ENCODE data around the gene VAV3. TPM values are rescaled to one million over a fixed set of nuclear protein-coding genes. Genes with fewer than 3 reads are reported as not detected.

The VAV3 gene
- polyA plus RNA-seq, 1 donor (not counting 4 experiments of a cell fraction or from before 2014, with no cell fraction given) = 19.6 TPM

DNA sequence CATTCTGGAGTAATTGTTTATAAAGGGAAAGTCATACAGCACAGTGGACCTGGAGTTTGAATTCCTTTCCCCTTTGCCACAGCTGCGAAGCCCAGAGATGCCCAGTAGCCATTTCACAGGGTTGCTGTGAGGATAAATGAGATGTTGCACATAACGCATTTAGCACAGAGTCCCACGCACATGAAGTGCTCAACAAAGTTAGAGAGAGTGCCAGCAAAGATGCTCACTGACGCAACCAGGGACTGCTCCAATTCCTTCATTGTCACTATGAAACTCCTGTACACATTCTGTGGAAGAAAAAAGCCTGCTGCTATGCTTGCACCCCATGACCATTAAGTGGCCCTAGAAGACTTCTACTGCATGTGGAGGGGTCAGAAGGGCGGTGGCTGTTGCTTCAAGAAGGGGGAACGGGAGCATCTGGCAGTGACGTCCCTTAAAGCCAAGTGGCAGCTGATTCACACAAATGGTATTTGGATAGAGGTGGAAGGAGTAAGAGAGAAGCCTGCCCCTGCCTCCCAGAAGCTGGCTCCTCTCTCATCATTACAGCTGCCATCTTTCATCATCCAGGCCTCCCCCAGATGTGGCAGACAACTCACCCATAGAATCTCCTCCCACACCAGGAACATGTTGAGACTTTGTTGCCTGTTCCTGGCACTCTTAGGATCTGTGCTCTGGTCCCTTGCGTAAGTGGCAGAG lies 26.5 kb upstream of the VAV3 start:
- Histone ChIP-seq H3K9me3 (ENCODE audit: control insufficient read depth, low read depth, low read length) (no peaks in the 10 kb centered on the region), H3K4me3 (ENCODE audit: control insufficient read depth in 2 of 3, extremely low read depth in 1 of 3, insufficient read depth in 2 of 3, low read depth in 1 of 3, low read length in 3 of 3) (no peak overlapping the region), H2AFZ (ENCODE audit: control insufficient read depth, low read length) (no peak overlapping the region), H3K27me3 (ENCODE audit: control insufficient read depth, extremely low read depth, insufficient read depth, low read length) (no peaks in the 10 kb centered on the region), H3K4me2 (ENCODE audit: control insufficient read depth, extremely low read depth, insufficient read depth, low read depth, low read length) (peak overlapping the region; percentile 20), H3K27ac (ENCODE audit: control insufficient read depth, insufficient read depth, low read length) (no peak overlapping the region), H3K79me2 (ENCODE audit: control insufficient read depth, insufficient read depth, low read length) (no peaks in the 10 kb centered on the region), H3K4me1 (ENCODE audit: control insufficient read depth, extremely low read depth, insufficient read depth, low read length) (peaks cover 16% of the 10 kb centered on the region), H3K36me3 (ENCODE audit: control insufficient read depth in 2 of 2, extremely low read depth in 1 of 2, insufficient read depth in 2 of 2, low read length in 2 of 2) (no peaks in the 10 kb centered on the region), H3K9me1 (ENCODE audit: control insufficient read depth, extremely low read depth, insufficient read depth, low read length) (no peaks in the 10 kb centered on the region), H3K9ac (ENCODE audit: control insufficient read depth, extremely low read depth, insufficient read depth, low read length) (no peak overlapping the region), H4K20me1 (ENCODE audit: control insufficient read depth, extremely low read depth, insufficient read depth, low read length) (no peaks in the 10 kb centered on the region)
- FAIRE-seq (peak; percentile 36), DNase-seq (ENCODE audit: low read depth, low spot score) (no peak)
- TF ChIP-seq, protein P1, sequence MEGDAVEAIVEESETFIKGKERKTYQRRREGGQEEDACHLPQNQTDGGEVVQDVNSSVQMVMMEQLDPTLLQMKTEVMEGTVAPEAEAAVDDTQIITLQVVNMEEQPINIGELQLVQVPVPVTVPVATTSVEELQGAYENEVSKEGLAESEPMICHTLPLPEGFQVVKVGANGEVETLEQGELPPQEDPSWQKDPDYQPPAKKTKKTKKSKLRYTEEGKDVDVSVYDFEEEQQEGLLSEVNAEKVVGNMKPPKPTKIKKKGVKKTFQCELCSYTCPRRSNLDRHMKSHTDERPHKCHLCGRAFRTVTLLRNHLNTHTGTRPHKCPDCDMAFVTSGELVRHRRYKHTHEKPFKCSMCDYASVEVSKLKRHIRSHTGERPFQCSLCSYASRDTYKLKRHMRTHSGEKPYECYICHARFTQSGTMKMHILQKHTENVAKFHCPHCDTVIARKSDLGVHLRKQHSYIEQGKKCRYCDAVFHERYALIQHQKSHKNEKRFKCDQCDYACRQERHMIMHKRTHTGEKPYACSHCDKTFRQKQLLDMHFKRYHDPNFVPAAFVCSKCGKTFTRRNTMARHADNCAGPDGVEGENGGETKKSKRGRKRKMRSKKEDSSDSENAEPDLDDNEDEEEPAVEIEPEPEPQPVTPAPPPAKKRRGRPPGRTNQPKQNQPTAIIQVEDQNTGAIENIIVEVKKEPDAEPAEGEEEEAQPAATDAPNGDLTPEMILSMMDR (optimal IDR thresholded peaks at IDR 0.05 in 1 of 3, IDR thresholded peaks at IDR 0.05 in 1 of 3, conservative IDR thresholded peaks at IDR 0.05 in 1 of 3; ENCODE audit: extremely low read depth in 1 of 3, insufficient read depth in 2 of 3, low read length in 3 of 3) = no peak
- no peak for TF ChIP-seq EZH2 (IDR thresholded peaks at IDR 0.05; ENCODE audit: low read length)
- dilution Hi-C loops (cut with MboI; ENCODE audit: extremely low pct_ligation_motif_present, low sequenced_read_pairs) = no loop called here

DNA sequence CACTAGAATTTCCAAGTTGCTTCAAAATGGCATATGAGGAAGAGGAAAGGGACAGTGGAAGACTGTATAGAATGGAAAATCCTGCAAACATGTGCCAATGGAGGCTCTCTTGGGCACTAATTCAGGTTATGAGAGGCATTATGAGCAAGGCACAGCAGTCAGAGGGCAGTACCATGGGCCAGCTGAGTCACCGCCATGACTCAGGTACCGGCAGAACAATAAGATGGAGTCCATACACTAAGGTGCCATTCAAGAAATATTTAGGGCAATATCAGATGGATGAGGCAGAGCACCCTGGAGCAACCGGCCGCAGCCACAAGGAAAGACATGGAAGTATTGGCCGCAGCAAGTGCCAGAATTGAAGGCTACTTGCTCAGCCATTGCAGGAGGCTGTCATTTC lies 25.6 kb upstream of the VAV3 start:
- no peak for DNase-seq (ENCODE audit: low read depth, low spot score)
- Histone ChIP-seq H2AFZ (ENCODE audit: control insufficient read depth, low read length) (no peak overlapping the region), H3K4me2 (ENCODE audit: control insufficient read depth, extremely low read depth, insufficient read depth, low read depth, low read length) (no peak overlapping the region), H3K4me3 (ENCODE audit: control insufficient read depth in 2 of 3, extremely low read depth in 1 of 3, insufficient read depth in 2 of 3, low read depth in 1 of 3, low read length in 3 of 3) (no peak overlapping the region), H3K27ac (ENCODE audit: control insufficient read depth, insufficient read depth, low read length) (no peak overlapping the region), H3K4me1 (ENCODE audit: control insufficient read depth, extremely low read depth, insufficient read depth, low read length) (peaks cover 16% of the 10 kb centered on the region), H3K79me2 (ENCODE audit: control insufficient read depth, insufficient read depth, low read length) (no peaks in the 10 kb centered on the region), H3K9ac (ENCODE audit: control insufficient read depth, extremely low read depth, insufficient read depth, low read length) (no peak overlapping the region), H4K20me1 (ENCODE audit: control insufficient read depth, extremely low read depth, insufficient read depth, low read length) (no peaks in the 10 kb centered on the region), H3K27me3 (ENCODE audit: control insufficient read depth, extremely low read depth, insufficient read depth, low read length) (no peaks in the 10 kb centered on the region), H3K36me3 (ENCODE audit: control insufficient read depth in 2 of 2, extremely low read depth in 1 of 2, insufficient read depth in 2 of 2, low read length in 2 of 2) (no peaks in the 10 kb centered on the region), H3K9me1 (ENCODE audit: control insufficient read depth, extremely low read depth, insufficient read depth, low read length) (no peaks in the 10 kb centered on the region), H3K9me3 (ENCODE audit: control insufficient read depth, low read depth, low read length) (no peaks in the 10 kb centered on the region)
- no peak for TF ChIP-seq EZH2 (IDR thresholded peaks at IDR 0.05; ENCODE audit: low read length)
- TF ChIP-seq, protein P1 (optimal IDR thresholded peaks at IDR 0.05 in 1 of 3, IDR thresholded peaks at IDR 0.05 in 1 of 3, conservative IDR thresholded peaks at IDR 0.05 in 1 of 3; ENCODE audit: extremely low read depth in 1 of 3, insufficient read depth in 2 of 3, low read length in 3 of 3) = no peak
- dilution Hi-C loops (cut with MboI; ENCODE audit: extremely low pct_ligation_motif_present, low sequenced_read_pairs) = no loop called here
- FAIRE-seq = no peak
